ENCODE results near the gene LRRC49.
A peak's percentile ranks its signal among the peaks of the same experiment; 100 is the strongest.

The LRRC49 gene

GRCh38 chr15:70880781-70881180 is 11.8 kb upstream of the LRRC49 start:
- TF ChIP-seq CTCF (IDR thresholded peaks at IDR 0.05; ENCODE audit: low read length, missing control alignments), result no peak
- no peak for DNase-seq (ENCODE audit: low read depth)
- H3K4me3 ChIP-seq (replicated peaks; ENCODE audit: low read depth, low read length), result no peak overlapping the region

GRCh38 chr15:70882361-70882760 is 10.3 kb upstream of the LRRC49 start:
- H3K4me3 ChIP-seq (replicated peaks; ENCODE audit: low read depth, low read length), result no peak overlapping the region
- no peak for TF ChIP-seq CTCF (IDR thresholded peaks at IDR 0.05; ENCODE audit: low read length, missing control alignments)
- no peak for DNase-seq (ENCODE audit: low read depth)

- H3K4me3 ChIP-seq (replicated peaks; ENCODE audit: low read depth, low read length), result peak overlapping the region; percentile 66
- peak; percentile 74 for TF ChIP-seq CTCF (IDR thresholded peaks at IDR 0.05; ENCODE audit: low read length, missing control alignments)
Measured at GRCh38 chr15:70892912-70893560, 410 bp downstream of the LRRC49 start.

GRCh38 chr15:70902107-70902506 is 9.5 kb downstream of the LRRC49 start:
- no peak overlapping the region for H3K4me3 ChIP-seq (replicated peaks; ENCODE audit: low read depth, low read length)
- no peak for TF ChIP-seq CTCF (IDR thresholded peaks at IDR 0.05; ENCODE audit: low read length, missing control alignments)
- peak; percentile 88 for DNase-seq (ENCODE audit: low read depth)

More at GRCh38 chr15:70892912-70893560, 410 bp downstream of the LRRC49 start:
- DNase-seq (ENCODE audit: low read depth), result peak; percentile 84

- no peak overlapping the region for H3K4me3 ChIP-seq (replicated peaks; ENCODE audit: low read depth, low read length)
- DNase-seq (ENCODE audit: low read depth), result peak; percentile 58
- TF ChIP-seq CTCF (IDR thresholded peaks at IDR 0.05; ENCODE audit: low read length, missing control alignments), result no peak
Measured at GRCh38 chr15:70906842-70907241, 14.2 kb downstream of the LRRC49 start.

GRCh38 chr15:70907784-70908471 is 15.3 kb downstream of the LRRC49 start:
- peak; percentile 21 for TF ChIP-seq CTCF (IDR thresholded peaks at IDR 0.05; ENCODE audit: low read length, missing control alignments)
- DNase-seq (ENCODE audit: low read depth), result no peak
- H3K4me3 ChIP-seq (replicated peaks; ENCODE audit: low read depth, low read length), result no peak overlapping the region

Measured in fibroblast of pulmonary artery (primary cell).